ENCODE measurements around the gene RANGAP1.

Gene RANGAP1

DNA sequence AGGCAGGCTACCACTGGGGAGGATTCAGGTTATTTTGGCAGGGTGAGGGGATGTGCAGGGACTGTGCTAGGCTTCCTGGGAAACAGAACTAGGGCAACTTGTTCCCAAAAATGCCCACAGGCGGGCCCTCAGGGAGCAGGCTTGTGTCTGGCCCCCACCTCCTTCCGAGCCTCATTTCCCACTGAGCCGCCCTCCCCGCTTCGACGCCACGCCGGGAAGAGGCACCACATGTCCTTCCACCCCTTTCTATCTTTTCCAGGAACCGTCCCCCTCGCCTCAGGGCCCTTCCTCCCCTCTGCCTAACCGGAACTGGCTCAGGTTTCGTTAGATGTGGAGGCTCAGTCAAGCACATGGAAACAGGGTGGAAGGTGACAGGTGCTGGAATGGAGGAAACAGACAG is 35.9 kb downstream of the RANGAP1 start:
- no peak for DNase-seq (ENCODE audit: low read depth)
- no peak overlapping the region for H3K4me3 ChIP-seq (ENCODE audit: control insufficient read depth, low read depth, low read length)
- TF ChIP-seq CTCF (conservative IDR thresholded peaks at IDR 0.05; ENCODE audit: control insufficient read depth, insufficient read depth, low read depth, low read length): no peak

- TF ChIP-seq CTCF (conservative IDR thresholded peaks at IDR 0.05; ENCODE audit: control insufficient read depth, insufficient read depth, low read depth, low read length): no peak
- no peak overlapping the region for H3K4me3 ChIP-seq (ENCODE audit: control insufficient read depth, low read depth, low read length)
- DNase-seq (ENCODE audit: low read depth): no peak
Measured at GRCh38 chr22:41249442-41249841, 36.5 kb downstream of the RANGAP1 start.

DNA sequence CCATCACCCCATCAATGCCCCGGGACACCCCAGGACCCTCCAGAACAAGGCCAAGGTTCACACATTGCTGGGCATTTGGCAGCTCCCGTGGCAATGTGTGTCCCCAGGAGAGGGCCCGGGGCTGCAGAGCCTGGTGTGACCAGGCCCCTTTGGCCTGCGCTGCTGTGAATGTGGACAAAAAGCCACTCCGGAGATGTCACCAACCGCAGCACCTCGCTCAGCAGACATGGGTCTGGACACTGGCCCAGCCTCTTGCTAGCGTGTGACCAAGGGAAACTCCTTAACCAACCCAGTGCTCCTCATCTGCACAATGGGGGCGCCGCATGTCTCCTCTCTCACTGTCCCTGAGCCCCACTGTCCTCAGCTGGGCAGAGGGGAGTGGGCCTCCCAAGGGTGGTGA is 37.2 kb downstream of the RANGAP1 start:
- no peak for TF ChIP-seq CTCF (conservative IDR thresholded peaks at IDR 0.05; ENCODE audit: control insufficient read depth, insufficient read depth, low read depth, low read length)

DNA sequence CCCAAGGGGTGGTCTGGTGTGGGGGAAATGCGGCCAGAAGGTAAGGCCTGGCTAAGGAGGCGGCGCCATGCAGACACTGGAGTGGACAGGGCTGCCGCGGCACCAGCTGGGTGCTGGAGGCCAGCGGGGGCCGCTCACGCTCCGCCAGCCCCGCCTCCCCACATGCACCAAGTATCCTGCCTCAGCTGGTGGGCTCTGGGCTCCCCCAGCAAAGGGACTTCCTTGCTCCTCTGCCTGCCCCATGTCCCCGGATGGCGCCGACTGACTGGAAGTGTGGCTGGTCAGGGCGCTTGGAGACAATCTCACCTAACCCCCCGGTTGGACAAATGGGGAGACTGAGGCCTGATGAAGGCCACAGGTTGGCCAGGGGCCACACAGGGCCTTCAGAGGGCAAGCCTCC is 37.7 kb downstream of the RANGAP1 start:
- H3K4me3 ChIP-seq (ENCODE audit: control insufficient read depth, low read depth, low read length): no peak overlapping the region
- TF ChIP-seq CTCF (conservative IDR thresholded peaks at IDR 0.05; ENCODE audit: control insufficient read depth, insufficient read depth, low read depth, low read length): no peak
- no peak for DNase-seq (ENCODE audit: low read depth)

More for the DNA sequence above, 37.2 kb downstream of the RANGAP1 start:
- no peak overlapping the region for H3K4me3 ChIP-seq (ENCODE audit: control insufficient read depth, low read depth, low read length)
- DNase-seq (ENCODE audit: low read depth): no peak

- H3K4me3 ChIP-seq (ENCODE audit: control insufficient read depth, low read depth, low read length): no peak overlapping the region
- DNase-seq (ENCODE audit: low read depth): no peak
- TF ChIP-seq CTCF (conservative IDR thresholded peaks at IDR 0.05; ENCODE audit: control insufficient read depth, insufficient read depth, low read depth, low read length): no peak
Measured at GRCh38 chr22:41247703-41248102, 38.3 kb downstream of the RANGAP1 start.

DNA sequence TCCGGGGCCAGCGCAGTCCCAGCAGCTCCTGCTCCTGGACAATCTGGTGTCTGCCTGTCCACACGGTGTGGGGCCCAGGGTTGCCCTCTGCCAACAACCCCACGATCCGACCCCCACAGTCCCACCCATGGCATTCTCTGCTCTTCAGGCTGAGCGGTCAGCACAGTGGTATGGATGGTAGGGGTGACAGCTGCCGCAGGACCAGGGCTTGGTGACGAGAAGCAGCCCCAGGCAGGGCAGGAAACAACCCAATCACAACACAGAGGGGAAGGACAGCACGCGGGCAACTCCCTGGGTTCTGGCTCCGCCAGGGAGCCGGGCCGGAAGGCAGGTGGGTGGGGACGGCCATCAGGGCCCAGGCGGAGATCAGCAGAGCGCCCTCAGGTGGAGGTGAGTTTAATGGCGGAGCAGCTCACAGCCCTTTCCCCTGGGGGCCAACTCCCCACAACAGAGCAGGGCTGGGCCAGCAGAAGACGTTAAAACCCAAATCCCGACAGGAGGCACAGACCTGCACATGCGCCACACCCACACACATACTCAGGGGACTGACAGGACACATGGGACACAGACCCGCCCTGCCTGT is 40.0 kb downstream of the RANGAP1 start:
- no peak overlapping the region for H3K4me3 ChIP-seq (ENCODE audit: control insufficient read depth, low read depth, low read length)
- TF ChIP-seq CTCF (conservative IDR thresholded peaks at IDR 0.05; ENCODE audit: control insufficient read depth, insufficient read depth, low read depth, low read length): no peak
- no peak for DNase-seq (ENCODE audit: low read depth)

- no peak for DNase-seq (ENCODE audit: low read depth)
- H3K4me3 ChIP-seq (ENCODE audit: control insufficient read depth, low read depth, low read length): no peak overlapping the region
- no peak for TF ChIP-seq CTCF (conservative IDR thresholded peaks at IDR 0.05; ENCODE audit: control insufficient read depth, insufficient read depth, low read depth, low read length)
Measured at GRCh38 chr22:41243361-41243760, 42.6 kb downstream of the RANGAP1 start.

Data from fibroblast of mammary gland (primary cell).